ENCODE results near the gene SPIB.
A peak's percentile ranks its signal among the peaks of the same experiment; 100 is the strongest.
"Not testable (repeated sequence)": the region's sequence is repeated elsewhere in the genome, so short reads cannot be mapped to it uniquely, and the experiment has no call there.

The SPIB gene

DNA sequence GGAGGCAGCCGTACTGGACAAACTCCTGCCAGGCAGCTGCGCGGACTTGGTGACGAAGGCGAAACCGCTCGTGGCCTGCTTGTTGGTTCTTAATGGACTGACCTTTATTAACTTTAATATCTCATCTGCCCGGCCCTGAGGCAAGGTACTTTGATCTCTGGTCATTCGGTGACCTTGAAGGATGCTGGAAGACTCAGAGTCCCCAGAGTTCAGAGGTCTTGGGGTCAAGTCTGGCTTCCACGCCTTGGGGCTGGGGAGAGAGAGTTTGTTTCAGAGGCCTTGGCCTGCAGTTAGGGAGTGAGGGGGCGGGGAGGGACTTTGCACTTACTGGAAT is 47.9 kb downstream of the SPIB start:
- Mint-ChIP-seq H3K9me3 (no peaks in the 10 kb centered on the region), H3K27me3 (ENCODE audit: low read depth, poor library complexity) (peaks cover 8% of the 10 kb centered on the region), H3K4me1 (peaks cover 19% of the 10 kb centered on the region), H3K36me3 (ENCODE audit: low read depth) (no peaks in the 10 kb centered on the region), H3K27ac (peak overlapping the region; percentile 32), H3K4me3 (no peak overlapping the region)
- TF ChIP-seq, protein P1, sequence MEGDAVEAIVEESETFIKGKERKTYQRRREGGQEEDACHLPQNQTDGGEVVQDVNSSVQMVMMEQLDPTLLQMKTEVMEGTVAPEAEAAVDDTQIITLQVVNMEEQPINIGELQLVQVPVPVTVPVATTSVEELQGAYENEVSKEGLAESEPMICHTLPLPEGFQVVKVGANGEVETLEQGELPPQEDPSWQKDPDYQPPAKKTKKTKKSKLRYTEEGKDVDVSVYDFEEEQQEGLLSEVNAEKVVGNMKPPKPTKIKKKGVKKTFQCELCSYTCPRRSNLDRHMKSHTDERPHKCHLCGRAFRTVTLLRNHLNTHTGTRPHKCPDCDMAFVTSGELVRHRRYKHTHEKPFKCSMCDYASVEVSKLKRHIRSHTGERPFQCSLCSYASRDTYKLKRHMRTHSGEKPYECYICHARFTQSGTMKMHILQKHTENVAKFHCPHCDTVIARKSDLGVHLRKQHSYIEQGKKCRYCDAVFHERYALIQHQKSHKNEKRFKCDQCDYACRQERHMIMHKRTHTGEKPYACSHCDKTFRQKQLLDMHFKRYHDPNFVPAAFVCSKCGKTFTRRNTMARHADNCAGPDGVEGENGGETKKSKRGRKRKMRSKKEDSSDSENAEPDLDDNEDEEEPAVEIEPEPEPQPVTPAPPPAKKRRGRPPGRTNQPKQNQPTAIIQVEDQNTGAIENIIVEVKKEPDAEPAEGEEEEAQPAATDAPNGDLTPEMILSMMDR (IDR thresholded peaks at IDR 0.05), result no peak
- no peak for DNase-seq

DNA sequence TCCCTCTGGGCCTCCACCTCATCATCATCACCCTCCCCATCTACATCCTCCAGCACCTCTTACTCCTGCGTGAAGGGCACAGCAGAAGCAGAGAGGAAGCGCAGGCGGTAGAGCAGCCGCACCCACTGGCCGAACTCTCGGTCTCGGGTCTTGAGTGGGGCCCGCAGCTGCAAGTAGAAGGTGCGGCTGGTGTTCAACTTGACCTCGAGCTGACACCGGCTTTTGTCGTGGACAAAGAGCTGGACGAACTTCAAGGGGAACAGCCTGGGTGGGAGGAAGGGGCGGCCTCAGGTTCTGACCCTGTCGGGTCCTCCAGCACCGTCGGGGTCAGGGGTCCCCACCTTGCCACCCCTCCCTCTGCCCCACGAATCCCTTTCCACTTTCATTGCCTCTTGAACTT is 48.8 kb downstream of the SPIB start:
- Mint-ChIP-seq H3K4me3 (no peak overlapping the region), H3K9me3 (no peaks in the 10 kb centered on the region), H3K27ac (no peak overlapping the region), H3K4me1 (peaks cover 19% of the 10 kb centered on the region), H3K36me3 (ENCODE audit: low read depth) (no peaks in the 10 kb centered on the region), H3K27me3 (ENCODE audit: low read depth, poor library complexity) (peaks cover 8% of the 10 kb centered on the region)
- TF ChIP-seq, protein P1 (IDR thresholded peaks at IDR 0.05), result no peak
- no peak for DNase-seq

DNA sequence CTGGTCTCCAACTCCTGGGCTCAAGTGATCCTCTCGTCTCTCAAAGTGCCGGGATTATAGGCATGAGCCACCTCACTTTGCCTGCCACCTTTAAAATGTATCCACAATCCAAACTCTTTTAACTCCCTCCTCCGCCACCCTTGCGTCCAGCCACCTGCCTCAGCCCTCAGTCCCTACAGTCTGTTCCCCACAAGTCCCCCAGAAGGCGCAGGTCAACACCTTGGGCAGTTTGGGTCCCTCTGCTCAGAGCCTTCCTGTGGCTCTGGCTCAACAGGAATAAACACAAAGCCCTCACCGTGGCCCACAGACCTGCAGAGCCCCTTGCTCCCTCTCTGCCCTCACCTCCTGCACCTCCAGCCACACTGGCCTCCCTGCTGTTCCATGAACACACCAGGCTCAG is 50.1 kb downstream of the SPIB start:
- Mint-ChIP-seq H3K9me3 (no peaks in the 10 kb centered on the region), H3K36me3 (ENCODE audit: low read depth) (no peaks in the 10 kb centered on the region), H3K4me3 (no peak overlapping the region), H3K27ac (no peak overlapping the region), H3K27me3 (ENCODE audit: low read depth, poor library complexity) (peaks cover 14% of the 10 kb centered on the region), H3K4me1 (peaks cover 19% of the 10 kb centered on the region)
- TF ChIP-seq, protein P1 (IDR thresholded peaks at IDR 0.05), result no peak
- DNase-seq, result no peak

DNA sequence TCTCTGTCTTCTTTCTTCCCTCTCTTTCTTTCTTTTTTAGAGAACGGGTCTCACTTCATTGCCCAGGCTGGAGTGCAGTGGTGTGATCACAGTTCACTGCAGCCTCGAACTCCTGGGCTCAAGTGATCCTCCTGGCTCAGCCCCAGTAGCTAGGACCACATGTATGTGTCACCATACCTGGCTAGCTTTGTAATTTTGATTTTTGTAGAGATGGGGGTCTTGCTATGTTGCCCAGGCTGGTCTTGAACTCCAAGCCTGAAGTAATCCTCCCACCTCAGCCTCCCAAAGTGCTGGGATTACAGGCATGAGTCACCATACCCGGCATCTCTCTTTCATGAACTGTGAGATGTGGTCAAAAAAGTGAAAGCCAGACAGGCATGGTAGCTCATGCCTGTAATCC is 54.6 kb downstream of the SPIB start:
- Mint-ChIP-seq H3K36me3 (ENCODE audit: low read depth) (peaks cover 19% of the 10 kb centered on the region), H3K9me3 (peaks cover 19% of the 10 kb centered on the region), H3K27me3 (ENCODE audit: low read depth, poor library complexity) (peaks cover 22% of the 10 kb centered on the region), H3K4me1 (peaks cover 24% of the 10 kb centered on the region)
- not testable (repeated sequence) for H3K4me3 Mint-ChIP-seq, DNase-seq, H3K27ac Mint-ChIP-seq

DNA sequence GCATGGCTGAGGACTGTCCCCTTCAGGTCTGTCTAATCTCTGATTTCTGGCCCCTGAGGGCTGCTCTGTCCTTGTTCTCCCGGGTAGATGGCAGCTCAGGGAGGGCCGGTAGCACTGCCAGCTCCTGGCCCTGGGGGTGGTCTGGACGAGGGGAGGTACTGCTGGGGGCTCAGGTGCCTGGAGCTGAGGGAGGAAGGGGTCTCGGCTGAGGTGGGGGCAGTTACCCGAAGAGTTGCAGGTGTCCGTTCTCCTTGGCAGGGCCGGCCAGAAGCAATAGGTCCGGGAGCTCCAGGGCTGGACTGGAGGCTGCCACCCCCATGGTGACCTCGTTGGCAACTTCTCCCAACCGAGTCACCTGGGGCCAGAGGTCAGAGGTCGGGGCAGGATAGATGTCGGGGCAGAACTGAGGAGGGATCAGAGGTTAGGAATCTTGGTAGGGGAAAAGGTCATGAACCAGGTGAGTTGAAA is 56.4 kb downstream of the SPIB start:
- Mint-ChIP-seq H3K9me3 (peaks cover 19% of the 10 kb centered on the region), H3K4me3 (peak overlapping the region; percentile 63), H3K27ac (peak overlapping the region; percentile 20), H3K4me1 (peaks cover 26% of the 10 kb centered on the region), H3K27me3 (ENCODE audit: low read depth, poor library complexity) (peaks cover 15% of the 10 kb centered on the region), H3K36me3 (ENCODE audit: low read depth) (peaks cover 27% of the 10 kb centered on the region)
- TF ChIP-seq, protein P1 (IDR thresholded peaks at IDR 0.05), result no peak
- DNase-seq, result no peak

DNA sequence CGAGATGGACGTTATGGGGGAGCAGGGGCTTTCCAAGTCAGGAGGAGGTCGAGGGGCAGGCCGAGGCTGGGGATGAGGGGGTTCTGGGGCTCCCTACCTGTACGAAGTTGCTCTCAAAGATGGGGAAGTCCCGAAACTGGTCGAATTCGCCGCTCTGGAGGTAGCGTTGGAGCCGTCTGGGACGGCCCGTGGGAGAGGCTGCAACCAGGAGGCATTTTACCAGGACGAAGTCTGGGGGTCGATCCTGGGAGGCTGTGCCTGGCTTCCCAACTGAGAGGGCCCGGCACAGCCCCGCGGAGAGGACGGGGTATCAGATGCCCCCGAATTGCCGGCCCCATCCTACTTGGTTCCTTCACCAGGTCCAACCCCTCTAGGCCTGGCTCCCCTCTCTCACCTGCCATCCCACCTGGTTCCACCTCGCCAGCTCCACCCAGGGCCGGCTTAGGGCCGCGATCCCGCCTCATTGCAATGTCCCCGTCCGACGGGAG is 57.0 kb downstream of the SPIB start:
- peak overlapping the region; percentile 75 for H3K27ac Mint-ChIP-seq
- TF ChIP-seq, protein P1 (IDR thresholded peaks at IDR 0.05), result no peak

More for the DNA sequence above, 57.0 kb downstream of the SPIB start:
- no peak for DNase-seq
- H3K4me1 Mint-ChIP-seq, result peaks cover 26% of the 10 kb centered on the region
- peaks cover 15% of the 10 kb centered on the region for H3K27me3 Mint-ChIP-seq (ENCODE audit: low read depth, poor library complexity)
- peak overlapping the region; percentile 97 for H3K4me3 Mint-ChIP-seq
- peaks cover 27% of the 10 kb centered on the region for H3K36me3 Mint-ChIP-seq (ENCODE audit: low read depth)
- H3K9me3 Mint-ChIP-seq, result peaks cover 19% of the 10 kb centered on the region
